ENCODE data around the gene AAGAB. TPM values are rescaled to one million over a fixed set of nuclear protein-coding genes. Genes with fewer than 3 reads are reported as not detected.

AAGAB gene
- total RNA-seq, 1 experiment from 2014 or later, result 40.1 TPM

DNA sequence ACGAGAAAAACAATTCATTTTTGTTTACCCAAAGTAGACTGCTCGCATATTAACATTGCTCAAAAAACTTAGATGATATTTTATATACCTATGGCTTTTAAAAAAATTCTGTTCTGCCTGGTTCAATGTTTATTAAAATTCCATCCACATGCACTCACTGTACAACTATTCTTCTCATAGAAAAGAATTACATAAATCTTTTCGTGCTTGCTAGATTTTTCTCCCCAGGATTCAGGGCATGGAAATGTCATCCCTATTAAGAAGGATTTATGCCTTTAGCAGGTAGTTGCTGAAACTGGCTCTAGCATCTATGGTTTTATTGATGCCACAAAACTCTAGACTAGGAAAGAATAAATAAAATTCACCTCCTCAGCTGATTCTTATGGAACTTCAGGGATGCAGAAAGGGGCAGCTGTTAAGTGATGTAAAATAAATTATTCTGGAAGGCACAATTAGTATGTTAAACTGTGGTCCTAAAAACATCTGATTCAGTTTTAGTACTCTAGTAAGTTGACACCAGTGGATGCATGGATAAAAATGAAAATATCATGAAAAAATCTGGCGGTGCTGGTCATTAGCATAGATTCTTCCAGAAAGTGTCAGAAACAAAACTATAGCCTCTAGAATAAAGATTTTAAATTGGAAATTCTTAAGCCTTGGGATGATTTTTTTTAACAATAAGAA lies 41.6 kb downstream of the AAGAB start:
- Histone ChIP-seq H3K23ac (ENCODE audit: insufficient read length, low read depth, low read length) (no peak overlapping the region), H3K14ac (ENCODE audit: insufficient read depth, low read length) (no peak overlapping the region), H2BK5ac (ENCODE audit: insufficient read length, low read length) (no peak overlapping the region), H3K56ac (ENCODE audit: insufficient read length, low read depth, low read length) (no peak overlapping the region), H2AK5ac (ENCODE audit: insufficient read length, low read length) (no peak overlapping the region), H3K9ac (ENCODE audit: extremely low read depth, insufficient read length, low read length) (no peak overlapping the region), H3K27ac (ENCODE audit: insufficient read length, low read depth, low read length) (no peak overlapping the region), H3K27me3 (ENCODE audit: insufficient read depth, low read length) (no peaks in the 10 kb centered on the region), H2BK15ac (ENCODE audit: low read depth, low read length) (no peak overlapping the region), H4K5ac (ENCODE audit: insufficient read length, low read depth, low read length) (no peak overlapping the region), H3K18ac (ENCODE audit: insufficient read length, low read depth, low read length) (no peak overlapping the region), H3K9me3 (ENCODE audit: control insufficient read depth, low read depth, low read length) (no peaks in the 10 kb centered on the region), H2BK12ac (ENCODE audit: insufficient read length, low read depth, low read length) (no peak overlapping the region), H4K20me1 (ENCODE audit: control insufficient read depth, insufficient read depth, insufficient read length) (no peaks in the 10 kb centered on the region), H4K91ac (ENCODE audit: insufficient read length, low read depth, low read length) (no peak overlapping the region), H3K4ac (ENCODE audit: low read depth, low read length) (no peak overlapping the region), H2AFZ (ENCODE audit: low read length) (no peak overlapping the region), H3K79me1 (ENCODE audit: insufficient read depth, low read depth, low read length, poor library complexity, severe bottlenecking) (no peaks in the 10 kb centered on the region), H2BK20ac (ENCODE audit: low read depth, low read length, poor library complexity, severe bottlenecking) (no peak overlapping the region), H3K23me2 (ENCODE audit: insufficient read length, low read depth, low read length, poor library complexity, severe bottlenecking) (no peaks in the 10 kb centered on the region), H3K4me1 (ENCODE audit: insufficient read depth, low read length) (no peaks in the 10 kb centered on the region), H3T11ph (ENCODE audit: low read length) (no peak overlapping the region), H3K79me2 (ENCODE audit: insufficient read depth, low read length) (no peaks in the 10 kb centered on the region), H3K4me2 (ENCODE audit: insufficient read depth, insufficient read length, low read length) (no peak overlapping the region), H2BK120ac (ENCODE audit: low read depth, low read length, poor library complexity, severe bottlenecking) (no peak overlapping the region), H4K8ac (replicated peaks; ENCODE audit: insufficient read length, low read depth, low read length) (no peak overlapping the region)
- no peak overlapping the region for H3K27ac Mint-ChIP-seq
- no peaks in the 10 kb centered on the region for H3K9me3 Mint-ChIP-seq
- H3K27me3 Mint-ChIP-seq (ENCODE audit: low read depth), result no peaks in the 10 kb centered on the region
- WGBS (ENCODE audit: extremely low coverage, insufficient read length, low lambda C conversion rate), result no CpG with 5 or more reads among the region's 4 CpGs
- TF ChIP-seq, protein P1, sequence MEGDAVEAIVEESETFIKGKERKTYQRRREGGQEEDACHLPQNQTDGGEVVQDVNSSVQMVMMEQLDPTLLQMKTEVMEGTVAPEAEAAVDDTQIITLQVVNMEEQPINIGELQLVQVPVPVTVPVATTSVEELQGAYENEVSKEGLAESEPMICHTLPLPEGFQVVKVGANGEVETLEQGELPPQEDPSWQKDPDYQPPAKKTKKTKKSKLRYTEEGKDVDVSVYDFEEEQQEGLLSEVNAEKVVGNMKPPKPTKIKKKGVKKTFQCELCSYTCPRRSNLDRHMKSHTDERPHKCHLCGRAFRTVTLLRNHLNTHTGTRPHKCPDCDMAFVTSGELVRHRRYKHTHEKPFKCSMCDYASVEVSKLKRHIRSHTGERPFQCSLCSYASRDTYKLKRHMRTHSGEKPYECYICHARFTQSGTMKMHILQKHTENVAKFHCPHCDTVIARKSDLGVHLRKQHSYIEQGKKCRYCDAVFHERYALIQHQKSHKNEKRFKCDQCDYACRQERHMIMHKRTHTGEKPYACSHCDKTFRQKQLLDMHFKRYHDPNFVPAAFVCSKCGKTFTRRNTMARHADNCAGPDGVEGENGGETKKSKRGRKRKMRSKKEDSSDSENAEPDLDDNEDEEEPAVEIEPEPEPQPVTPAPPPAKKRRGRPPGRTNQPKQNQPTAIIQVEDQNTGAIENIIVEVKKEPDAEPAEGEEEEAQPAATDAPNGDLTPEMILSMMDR (conservative IDR thresholded peaks at IDR 0.05), result no peak
- H3K4me1 Mint-ChIP-seq, result no peaks in the 10 kb centered on the region
- H3K36me3 Mint-ChIP-seq (ENCODE audit: insufficient read depth in 1 of 3, low read depth in 3 of 3), result peaks cover 1 to 17% (median 6%) of the 10 kb centered on the region in 3 experiments; a peak in 3 of 7 replicates
- H3K4me3 Mint-ChIP-seq, result no peak overlapping the region
- DNase-seq, result no peak
